GM21381 (cell line): Measurements from ENCODE around the gene RXRA.

Source experiments
- ATAC-seq: cut with Tn5 transposase; IDR thresholded peaks from one replicate; pipeline ENCODE4 v1.9.1; 2021; ENCODE audit warnings: mild to moderate bottlenecking, moderate library complexity; ENCODE audit not compliant: unreplicated experiment

RXRA gene

GRCh38 chr9:134411440-134412297 lies 85.4 kb downstream of the RXRA start:
- no peak for ATAC-seq

DNA sequence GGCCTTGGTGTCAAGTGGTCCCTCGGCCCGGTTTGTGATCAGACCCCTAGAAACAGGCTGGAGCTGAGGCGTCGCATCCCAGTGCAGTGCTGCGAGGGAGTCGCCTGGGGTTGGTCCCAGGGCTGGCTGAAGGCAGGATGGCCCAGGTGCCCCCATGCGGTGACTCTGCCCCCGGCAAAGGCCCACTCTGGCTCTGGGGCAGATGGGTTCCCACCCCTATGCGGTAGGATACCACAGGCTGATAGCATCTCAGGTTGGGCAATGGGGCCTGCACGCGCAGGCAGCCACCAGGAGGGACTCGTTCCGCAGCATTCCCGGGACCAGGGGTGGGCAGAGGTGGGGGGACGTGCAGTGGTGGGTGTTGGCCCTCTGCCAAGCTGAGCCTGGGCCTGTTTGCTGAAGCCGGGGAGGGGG lies 86.0 kb downstream of the RXRA start:
- no peak for ATAC-seq

DNA sequence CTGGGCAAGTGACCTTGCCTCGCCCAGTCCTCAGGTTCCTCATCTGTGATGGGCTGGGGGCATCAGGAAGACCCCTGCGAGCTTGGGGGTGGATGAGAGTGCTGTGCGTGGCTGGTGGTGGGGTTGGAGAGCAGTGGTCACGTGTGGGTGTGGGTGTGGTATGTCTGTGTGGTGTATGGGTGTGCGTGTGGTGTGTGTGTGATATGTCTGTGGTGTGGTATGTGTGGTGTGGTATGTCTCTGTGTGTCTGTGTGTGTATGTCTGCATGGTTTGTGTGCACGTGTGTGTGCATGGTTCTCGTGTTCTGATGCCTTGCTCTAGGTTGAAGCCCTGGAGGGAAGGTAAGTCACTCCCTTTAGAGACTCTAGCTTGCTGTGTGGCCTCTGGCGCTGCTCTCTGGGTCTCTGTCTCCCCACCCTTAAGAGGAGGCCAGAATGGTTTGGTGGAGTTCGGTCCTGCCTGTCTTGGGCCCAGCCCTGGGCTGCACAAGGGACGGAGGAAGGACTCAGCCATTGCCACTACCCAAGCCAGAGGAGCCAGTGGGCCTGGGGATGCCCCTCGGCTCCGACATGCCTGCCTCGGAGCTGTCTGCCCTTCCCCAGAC lies 87.0 kb downstream of the RXRA start:
- no peak for ATAC-seq

GRCh38 chr9:134413890-134414623 lies 87.8 kb downstream of the RXRA start:
- ATAC-seq, result no peak

- ATAC-seq, result no peak
These were observed 88.7 kb downstream of the RXRA start for GRCh38 chr9:134414900-134415425.

GRCh38 chr9:134416385-134417015 lies 90.2 kb downstream of the RXRA start:
- ATAC-seq, result no peak

GRCh38 chr9:134418354-134418753 lies 92.1 kb downstream of the RXRA start:
- ATAC-seq, result no peak

DNA sequence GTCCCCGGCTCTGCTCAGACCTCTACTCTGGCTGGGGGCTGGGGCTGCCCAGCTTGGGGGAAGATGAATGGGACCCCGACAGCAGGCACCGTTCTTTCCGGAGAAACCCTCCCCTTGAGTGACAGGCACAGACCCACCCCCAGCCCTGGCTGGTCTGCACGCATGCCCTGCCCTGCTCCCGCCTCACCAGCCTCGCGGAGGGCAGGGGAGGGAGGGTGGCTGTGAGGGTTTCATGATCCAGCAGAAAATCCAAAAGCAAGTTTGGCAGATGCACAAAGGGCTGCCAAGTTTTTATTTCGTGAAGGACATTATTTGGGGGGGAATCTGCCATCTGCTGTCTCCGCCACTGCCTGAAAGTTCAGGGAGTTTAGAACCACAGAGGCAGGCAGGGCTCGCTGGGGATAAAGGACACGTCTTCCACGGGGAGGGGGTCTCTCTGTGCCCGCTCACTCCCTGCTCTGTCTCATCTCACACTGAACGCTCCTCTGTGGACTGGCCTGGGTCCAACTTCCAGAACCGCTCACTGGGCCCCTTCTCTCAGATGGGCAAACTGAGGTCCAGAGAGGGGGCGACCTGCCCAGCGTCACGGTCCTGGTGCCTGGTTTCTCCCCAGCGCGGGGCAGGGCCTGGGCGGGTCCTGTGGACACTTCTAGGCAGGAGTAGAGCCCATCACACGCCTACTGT lies 92.9 kb downstream of the RXRA start:
- ATAC-seq, result no peak

- no peak for ATAC-seq
These were observed 93.4 kb downstream of the RXRA start for GRCh38 chr9:134419684-134420076.

GRCh38 chr9:134420281-134420845 lies 94.1 kb downstream of the RXRA start:
- no peak for ATAC-seq

DNA sequence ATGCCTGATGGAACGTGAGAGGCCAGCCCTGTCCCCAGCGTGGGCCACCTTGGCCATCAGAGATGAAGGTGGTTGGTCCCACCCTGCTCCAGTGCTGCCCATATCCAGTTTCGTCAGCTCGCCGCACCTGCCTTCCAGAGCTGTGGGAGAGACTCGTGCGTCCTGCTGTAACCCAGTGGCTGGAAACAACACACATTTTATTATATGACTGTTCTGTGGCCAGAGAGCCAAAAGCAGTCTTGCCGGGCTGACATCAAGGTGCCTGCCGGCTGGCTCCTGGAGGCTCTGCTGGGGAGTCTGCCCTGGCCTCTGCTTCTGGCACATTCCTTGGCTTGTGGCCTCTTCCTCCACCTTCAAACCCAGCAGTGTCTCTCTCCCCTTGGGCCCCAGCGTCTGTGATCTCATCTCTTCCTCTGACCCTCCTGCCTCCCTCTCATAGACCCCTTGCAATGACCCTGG lies 94.7 kb downstream of the RXRA start:
- ATAC-seq, result no peak

DNA sequence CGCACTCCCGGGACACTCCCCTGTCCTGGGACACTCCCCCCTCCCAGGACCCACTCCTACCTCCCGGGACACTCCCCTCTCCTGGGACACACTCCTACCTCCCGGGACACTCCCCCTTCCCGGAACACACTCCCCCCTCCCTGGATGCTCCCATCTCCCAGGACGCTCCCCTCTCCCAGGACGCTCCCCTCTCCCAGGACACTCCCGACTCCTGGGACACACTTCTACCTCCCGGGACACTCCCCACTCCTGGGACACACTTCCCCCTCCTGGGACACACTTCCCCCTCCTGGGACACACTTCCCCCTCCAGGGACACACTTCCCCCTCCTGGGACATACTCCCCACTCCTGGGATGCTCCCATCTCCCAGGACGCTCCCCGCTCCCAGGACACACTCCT lies 95.6 kb downstream of the RXRA start:
- no peak for ATAC-seq

DNA sequence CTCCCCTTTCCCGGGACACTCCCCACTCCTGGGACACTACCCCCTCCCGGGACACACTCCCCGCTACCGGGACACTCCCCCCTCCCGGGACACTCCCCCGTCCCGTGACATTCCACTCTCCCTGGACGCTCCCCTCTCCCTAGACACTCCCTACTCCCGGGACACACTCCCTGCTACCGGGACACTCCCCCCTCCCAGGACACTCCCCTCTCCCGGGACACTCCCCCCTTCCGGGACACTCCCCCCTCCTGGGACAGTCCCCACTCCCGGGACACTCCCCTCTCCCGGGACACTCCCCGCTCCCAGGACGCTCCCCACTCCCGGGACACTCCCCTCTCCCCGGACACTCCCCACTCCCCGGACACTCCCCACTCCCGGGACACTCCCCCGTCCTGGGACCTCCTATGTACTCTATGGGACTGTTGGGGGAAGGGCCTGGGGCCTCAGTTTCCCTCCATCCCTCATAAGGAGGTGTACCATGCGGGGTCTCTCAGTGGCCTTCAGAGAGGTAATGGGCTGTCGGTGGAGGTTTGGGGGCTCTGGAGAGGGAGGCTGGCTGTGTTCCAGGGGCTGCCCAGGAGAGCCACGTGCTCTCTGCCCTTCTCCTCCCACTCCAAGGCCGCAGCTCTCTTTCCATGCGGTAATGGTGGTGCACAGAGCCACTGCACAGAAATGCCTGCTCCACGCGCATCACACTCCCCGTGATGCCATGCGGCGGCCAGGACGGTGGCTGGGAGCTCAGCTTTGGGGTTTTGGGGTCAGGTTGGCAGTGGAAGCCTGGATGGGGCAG lies 96.2 kb downstream of the RXRA start:
- no peak for ATAC-seq

GRCh38 chr9:134423166-134423565 lies 96.9 kb downstream of the RXRA start:
- ATAC-seq, result no peak

GRCh38 chr9:134423749-134424148 lies 97.5 kb downstream of the RXRA start:
- no peak for ATAC-seq

- no peak for ATAC-seq
These were observed 98.6 kb downstream of the RXRA start for GRCh38 chr9:134424818-134425217.

DNA sequence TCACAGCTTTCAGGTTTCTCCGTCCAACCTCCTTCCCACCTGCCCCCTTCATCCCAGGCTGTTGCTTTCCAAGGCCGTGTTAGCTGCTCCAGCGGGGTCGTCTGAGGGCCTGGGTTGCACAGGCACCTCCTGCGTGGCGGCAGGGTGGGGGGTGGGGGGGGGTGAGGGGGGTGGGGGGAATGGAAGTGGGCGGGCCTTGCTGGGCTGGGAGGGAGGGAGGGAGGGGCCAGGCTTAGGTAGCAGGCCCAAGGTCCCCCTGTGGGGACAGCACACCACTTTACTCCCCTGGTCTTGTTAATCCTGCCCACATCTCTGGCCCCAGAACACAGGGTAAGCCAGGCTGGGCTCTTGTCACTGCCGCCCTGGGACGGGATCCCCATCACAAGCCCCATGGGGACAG lies 99.1 kb downstream of the RXRA start:
- no peak for ATAC-seq

DNA sequence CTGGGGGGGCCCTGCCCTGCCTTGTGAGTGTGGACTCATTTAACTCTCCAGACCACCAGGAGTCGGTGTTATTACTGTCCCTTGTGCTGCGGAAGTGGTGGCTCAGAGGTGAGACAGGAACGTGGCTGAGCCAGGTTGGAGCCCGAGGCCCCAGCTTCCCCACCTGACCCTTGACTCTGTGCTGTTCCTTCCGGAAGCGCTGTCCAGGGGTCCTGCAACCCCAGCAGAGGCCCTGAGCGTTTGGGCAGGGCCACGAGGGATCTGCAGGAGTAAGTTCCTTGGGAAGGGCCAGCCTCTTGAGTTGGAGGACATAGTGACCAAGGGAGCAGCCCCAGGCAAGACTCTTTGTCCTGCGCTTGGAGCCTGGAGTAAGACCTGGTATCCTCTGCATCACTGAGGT lies 99.6 kb downstream of the RXRA start:
- no peak for ATAC-seq

GRCh38 chr9:134426436-134426835 lies 100.2 kb downstream of the RXRA start:
- ATAC-seq, result no peak
